GM12878 (cell line): Measurements from ENCODE around the gene NOS1. TPM values are rescaled to one million over a fixed set of nuclear protein-coding genes. Genes with fewer than 3 reads are reported as not detected.
A peak's percentile ranks its signal among the peaks of the same experiment; 100 is the strongest.

Experiments
- CHD2 ChIP-seq: IDR thresholded peaks from 2 replicates; pipeline ENCODE4 v1.6.1; 2011; ENCODE audit warnings: low read depth, low read length, improper control_type of control experiment, borderline replicate concordance
- CUX1 ChIP-seq: IDR thresholded peaks from 2 replicates; pipeline ENCODE4 v1.6.1; 2012; ENCODE audit warnings: improper control_type of control experiment, low read depth, low read length; ENCODE audit not compliant: insufficient replicate concordance
- FOXM1 ChIP-seq: IDR thresholded peaks from 2 replicates; pipeline ENCODE4 v1.6.1; 2012; ENCODE audit warnings: low read depth, mild to moderate bottlenecking, inconsistent platforms, low read length, moderate library complexity
- JUND ChIP-seq: IDR thresholded peaks from 2 replicates; pipeline ENCODE4 v1.6.1; 2012; ENCODE audit warnings: low read depth, mild to moderate bottlenecking, low read length, improper control_type of control experiment, moderate library complexity
- MYC ChIP-seq: IDR thresholded peaks from 2 replicates; pipeline ENCODE4 v1.6.1; 2011; ENCODE audit warnings: mild to moderate bottlenecking, low read length, moderate library complexity, inconsistent platforms; ENCODE audit not compliant: insufficient read depth, insufficient replicate concordance, insufficient read length, severe bottlenecking
- POLR2AphosphoS5 ChIP-seq: IDR thresholded peaks from 2 replicates; pipeline ENCODE4 v1.6.1; 2011; ENCODE audit warnings: mild to moderate bottlenecking, low read length, inconsistent platforms
- RAD51 ChIP-seq: fragments of 450-650 bp; IDR thresholded peaks from 2 replicates; pipeline ENCODE4 v1.6.1; 2016; ENCODE audit warnings: moderate library complexity, mild to moderate bottlenecking, inconsistent platforms
- RB1 ChIP-seq: fragments of 450-650 bp; formaldehyde crosslinking; IDR thresholded peaks from 2 replicates; pipeline ENCODE4 v1.6.1; 2017; ENCODE audit warnings: mild to moderate bottlenecking, borderline replicate concordance
- polyA plus RNA-seq, 11 experiments: library from polyadenylated mRNA; depleted of rRNA in 4 of 11; unstranded in 6 of 11; stranded (reverse) in 5 of 11; fragments of >200 nt; fragmentation: Nextera tagmentation in 4 of 11; fragmentation: Illumina TruSeq in 1 of 11; extraction: Ambion mirVana in 4 of 11; extraction: Trizol in 1 of 11; gene quantifications; 1 replicate in 1 of 11; 2 replicates in 10 of 11; pipeline versions ENCODE4 v1.2.1 to v1.2.3, GENCODE V29; 2011 to 2016; ENCODE audit warnings: inconsistent platforms in 2 of 11, missing spikeins in 2 of 11, low read depth in 1 of 11
- total RNA-seq, 4 experiments: library from RNA; depleted of rRNA in 3 of 4; stranded (reverse); fragments of >200 nt in 3 of 4; fragmentation: Illumina TruSeq in 1 of 4; extraction: Trizol in 1 of 4; gene quantifications; 2 replicates each; pipeline versions ENCODE4 v1.2.1 to v1.2.3, GENCODE V29; 2013 to 2021
- TF ChIP-seq, protein P1 (sequence below): fragments of 450-650 bp; IDR thresholded peaks from 2 replicates; pipeline ENCODE4 v1.6.1; 2017; ENCODE audit warnings: mild to moderate bottlenecking
- TF ChIP-seq, protein P2 (sequence below): fragments of 450-650 bp; IDR thresholded peaks from 2 replicates; pipeline ENCODE4 v1.6.1; 2017; ENCODE audit warnings: mild to moderate bottlenecking, moderate library complexity
- TF ChIP-seq, protein P3 (sequence below): fragments of 450-650 bp; IDR thresholded peaks from 2 replicates; pipeline ENCODE4 v1.6.1; 2017; ENCODE audit warnings: low read depth, mild to moderate bottlenecking, moderate library complexity

NOS1 gene
- total and polyA plus RNA-seq, 10 of the 15 experiments (the other 5 are each of a cell fraction or from before 2014, with no cell fraction given) = under 0.01 to 0.04 (median 0.01) TPM; not detected in 7

DNA sequence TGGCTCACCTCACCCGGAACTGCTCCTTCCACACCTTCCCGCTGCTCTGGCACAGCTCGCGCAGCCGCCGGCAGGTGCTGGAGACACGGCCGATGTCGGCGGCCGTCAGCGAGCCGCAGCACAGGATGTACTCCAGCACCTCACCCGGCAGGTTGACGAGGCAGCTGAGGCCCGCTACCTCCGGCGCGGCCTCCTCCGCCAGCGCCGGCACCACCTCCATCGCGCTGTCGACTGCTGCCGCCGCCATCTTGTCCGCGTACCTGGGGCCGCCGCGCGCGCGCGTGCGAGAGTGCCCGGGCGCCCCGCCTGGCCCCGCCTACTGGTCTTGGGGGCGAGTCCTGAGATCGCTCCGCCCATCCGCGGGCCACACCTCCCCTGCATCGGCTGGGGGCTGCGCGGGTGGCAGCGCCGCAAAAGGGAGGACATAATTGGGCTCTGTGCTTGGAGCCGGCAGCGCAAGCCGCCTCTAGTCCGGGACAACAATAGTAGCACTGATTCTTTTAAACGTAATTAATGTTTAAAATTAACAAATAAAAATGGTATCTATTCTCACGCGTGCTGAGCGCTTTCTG is 171.1 kb downstream of the NOS1 start, which contains the start of gene FBXO21 (continued):
- TF ChIP-seq, protein P1, sequence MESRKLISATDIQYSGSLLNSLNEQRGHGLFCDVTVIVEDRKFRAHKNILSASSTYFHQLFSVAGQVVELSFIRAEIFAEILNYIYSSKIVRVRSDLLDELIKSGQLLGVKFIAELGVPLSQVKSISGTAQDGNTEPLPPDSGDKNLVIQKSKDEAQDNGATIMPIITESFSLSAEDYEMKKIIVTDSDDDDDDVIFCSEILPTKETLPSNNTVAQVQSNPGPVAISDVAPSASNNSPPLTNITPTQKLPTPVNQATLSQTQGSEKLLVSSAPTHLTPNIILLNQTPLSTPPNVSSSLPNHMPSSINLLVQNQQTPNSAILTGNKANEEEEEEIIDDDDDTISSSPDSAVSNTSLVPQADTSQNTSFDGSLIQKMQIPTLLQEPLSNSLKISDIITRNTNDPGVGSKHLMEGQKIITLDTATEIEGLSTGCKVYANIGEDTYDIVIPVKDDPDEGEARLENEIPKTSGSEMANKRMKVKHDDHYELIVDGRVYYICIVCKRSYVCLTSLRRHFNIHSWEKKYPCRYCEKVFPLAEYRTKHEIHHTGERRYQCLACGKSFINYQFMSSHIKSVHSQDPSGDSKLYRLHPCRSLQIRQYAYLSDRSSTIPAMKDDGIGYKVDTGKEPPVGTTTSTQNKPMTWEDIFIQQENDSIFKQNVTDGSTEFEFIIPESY = no peak
- TF ChIP-seq CUX1 = no peak
- TF ChIP-seq MYC = no peak
- peak; percentile 64; the same call in 1 of the 2 replicates for TF ChIP-seq RB1
- TF ChIP-seq RAD51 = no peak
- TF ChIP-seq, protein P2, sequence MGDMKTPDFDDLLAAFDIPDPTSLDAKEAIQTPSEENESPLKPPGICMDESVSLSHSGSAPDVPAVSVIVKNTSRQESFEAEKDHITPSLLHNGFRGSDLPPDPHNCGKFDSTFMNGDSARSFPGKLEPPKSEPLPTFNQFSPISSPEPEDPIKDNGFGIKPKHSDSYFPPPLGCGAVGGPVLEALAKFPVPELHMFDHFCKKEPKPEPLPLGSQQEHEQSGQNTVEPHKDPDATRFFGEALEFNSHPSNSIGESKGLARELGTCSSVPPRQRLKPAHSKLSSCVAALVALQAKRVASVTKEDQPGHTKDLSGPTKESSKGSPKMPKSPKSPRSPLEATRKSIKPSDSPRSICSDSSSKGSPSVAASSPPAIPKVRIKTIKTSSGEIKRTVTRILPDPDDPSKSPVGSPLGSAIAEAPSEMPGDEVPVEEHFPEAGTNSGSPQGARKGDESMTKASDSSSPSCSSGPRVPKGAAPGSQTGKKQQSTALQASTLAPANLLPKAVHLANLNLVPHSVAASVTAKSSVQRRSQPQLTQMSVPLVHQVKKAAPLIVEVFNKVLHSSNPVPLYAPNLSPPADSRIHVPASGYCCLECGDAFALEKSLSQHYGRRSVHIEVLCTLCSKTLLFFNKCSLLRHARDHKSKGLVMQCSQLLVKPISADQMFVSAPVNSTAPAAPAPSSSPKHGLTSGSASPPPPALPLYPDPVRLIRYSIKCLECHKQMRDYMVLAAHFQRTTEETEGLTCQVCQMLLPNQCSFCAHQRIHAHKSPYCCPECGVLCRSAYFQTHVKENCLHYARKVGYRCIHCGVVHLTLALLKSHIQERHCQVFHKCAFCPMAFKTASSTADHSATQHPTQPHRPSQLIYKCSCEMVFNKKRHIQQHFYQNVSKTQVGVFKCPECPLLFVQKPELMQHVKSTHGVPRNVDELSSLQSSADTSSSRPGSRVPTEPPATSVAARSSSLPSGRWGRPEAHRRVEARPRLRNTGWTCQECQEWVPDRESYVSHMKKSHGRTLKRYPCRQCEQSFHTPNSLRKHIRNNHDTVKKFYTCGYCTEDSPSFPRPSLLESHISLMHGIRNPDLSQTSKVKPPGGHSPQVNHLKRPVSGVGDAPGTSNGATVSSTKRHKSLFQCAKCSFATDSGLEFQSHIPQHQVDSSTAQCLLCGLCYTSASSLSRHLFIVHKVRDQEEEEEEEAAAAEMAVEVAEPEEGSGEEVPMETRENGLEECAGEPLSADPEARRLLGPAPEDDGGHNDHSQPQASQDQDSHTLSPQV = no peak
- TF ChIP-seq POLR2AphosphoS5 = peak; percentile 92
- TF ChIP-seq CHD2 = no peak
- no peak for TF ChIP-seq FOXM1
- no peak for TF ChIP-seq JUND
- TF ChIP-seq, protein P3, sequence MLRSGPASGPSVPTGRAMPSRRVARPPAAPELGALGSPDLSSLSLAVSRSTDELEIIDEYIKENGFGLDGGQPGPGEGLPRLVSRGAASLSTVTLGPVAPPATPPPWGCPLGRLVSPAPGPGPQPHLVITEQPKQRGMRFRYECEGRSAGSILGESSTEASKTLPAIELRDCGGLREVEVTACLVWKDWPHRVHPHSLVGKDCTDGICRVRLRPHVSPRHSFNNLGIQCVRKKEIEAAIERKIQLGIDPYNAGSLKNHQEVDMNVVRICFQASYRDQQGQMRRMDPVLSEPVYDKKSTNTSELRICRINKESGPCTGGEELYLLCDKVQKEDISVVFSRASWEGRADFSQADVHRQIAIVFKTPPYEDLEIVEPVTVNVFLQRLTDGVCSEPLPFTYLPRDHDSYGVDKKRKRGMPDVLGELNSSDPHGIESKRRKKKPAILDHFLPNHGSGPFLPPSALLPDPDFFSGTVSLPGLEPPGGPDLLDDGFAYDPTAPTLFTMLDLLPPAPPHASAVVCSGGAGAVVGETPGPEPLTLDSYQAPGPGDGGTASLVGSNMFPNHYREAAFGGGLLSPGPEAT = no peak
